Activated CD4-positive, CD25-positive, alpha-beta regulatory T cell treated with anti-CD3 and anti-CD28 coated beads, Interleukin-2, amount 50 U/mL, for 72 hours (primary cell): Measurements from ENCODE around the gene MAT1A.

Experiments used
- DNase-seq: peaks from one replicate; pipeline ENCODE4 v3.0.0; 2021

MAT1A gene

GRCh38 chr10:80281784-80282765 lies 7.4 kb downstream of the MAT1A start:
- DNase-seq: no peak

GRCh38 chr10:80281292-80281691 lies 8.2 kb downstream of the MAT1A start:
- no peak for DNase-seq

GRCh38 chr10:80280071-80280800 lies 9.2 kb downstream of the MAT1A start:
- no peak for DNase-seq

GRCh38 chr10:80279146-80279545 lies 10.3 kb downstream of the MAT1A start:
- DNase-seq: no peak

- DNase-seq: no peak
Observed at GRCh38 chr10:80278480-80278879, 11.0 kb downstream of the MAT1A start.

GRCh38 chr10:80277567-80278250 lies 11.7 kb downstream of the MAT1A start:
- no peak for DNase-seq

GRCh38 chr10:80277016-80277415 lies 12.4 kb downstream of the MAT1A start:
- no peak for DNase-seq

GRCh38 chr10:80276335-80276734 lies 13.1 kb downstream of the MAT1A start:
- no peak for DNase-seq

GRCh38 chr10:80275756-80276155 lies 13.7 kb downstream of the MAT1A start:
- DNase-seq: no peak

GRCh38 chr10:80275135-80275498 lies 14.3 kb downstream of the MAT1A start:
- DNase-seq: no peak

GRCh38 chr10:80274396-80275134 lies 14.9 kb downstream of the MAT1A start:
- no peak for DNase-seq

- no peak for DNase-seq
Observed at GRCh38 chr10:80273523-80274170, 15.8 kb downstream of the MAT1A start.

GRCh38 chr10:80272793-80273522 lies 16.5 kb downstream of the MAT1A start:
- DNase-seq: no peak

- DNase-seq: no peak
Observed at GRCh38 chr10:80271416-80271815, 18.0 kb downstream of the MAT1A start.

GRCh38 chr10:80270887-80271286 lies 18.6 kb downstream of the MAT1A start:
- no peak for DNase-seq

GRCh38 chr10:80268938-80269588 lies 20.4 kb downstream of the MAT1A start:
- no peak for DNase-seq

- no peak for DNase-seq
Observed at GRCh38 chr10:80268266-80268665, 21.2 kb downstream of the MAT1A start.

- DNase-seq: no peak
Observed at GRCh38 chr10:80266513-80266863, 23.0 kb downstream of the MAT1A start.

- DNase-seq: no peak
Observed at GRCh38 chr10:80265740-80266512, 23.5 kb downstream of the MAT1A start.
